Thyroid gland (tissue), 4 donors: Measurements from ENCODE around the gene ZFYVE21. TPM values are rescaled to one million over a fixed set of nuclear protein-coding genes. Genes with fewer than 3 reads are reported as not detected.

Experiments
- DNase-seq, 2 donors: peaks; one replicate each; pipeline ENCODE4 v3.0.0-alpha.2; 2019
- H3K27ac ChIP-seq, 3 donors: fragments of 200-600 bp; sonication (generic); 1 replicate in 2 of 3; 2 replicates in 1 of 3; pipeline ENCODE4 v1.5.1; 2016 to 2019; ENCODE audit warnings: mild to moderate bottlenecking in 1 of 3, moderate library complexity in 1 of 3
- H3K27me3 ChIP-seq: fragments of 200-600 bp; sonication (generic); one replicate; pipeline ENCODE4 v1.5.1; 2019
- H3K36me3 ChIP-seq, 2 donors: fragments of 200-600 bp; sonication (generic); one replicate each; pipeline ENCODE4 v1.5.1; 2016 to 2019
- H3K4me1 ChIP-seq, 2 donors: fragments of 200-600 bp; sonication (generic); one replicate each; pipeline ENCODE4 v1.5.1; 2017 to 2019
- H3K4me3 ChIP-seq, 3 donors: fragments of 200-600 bp; sonication (generic); replicated peaks in 1 of 3; 1 replicate in 2 of 3; 2 replicates in 1 of 3; pipeline ENCODE4 v1.5.1; 2016; ENCODE audit warnings: mild to moderate bottlenecking in 1 of 3
- H3K9me3 ChIP-seq: fragments of 200-600 bp; sonication (generic); one replicate; pipeline ENCODE4 v1.5.1; 2017
- POLR2A ChIP-seq, 2 donors: fragments of 450-650 bp; IDR thresholded peaks; one replicate each; pipeline ENCODE4 v1.6.1; 2017; ENCODE audit warnings: antibody characterized with exemption in 2 of 2, mild to moderate bottlenecking in 2 of 2, moderate library complexity in 1 of 2
- WGBS, 2 donors: methylation state at CpG; one replicate each; pipeline ENCODE4 v1.1.5; 2017; 5-methylcytosine and 5-hydroxymethylcytosine counted together
- intact Hi-C: fragments of 100-400 bp; cut with DNase I; formaldehyde crosslinking; loops from one replicate; pipeline ENCODE4 v1.15.1; 2023
- total RNA-seq, 4 donors: library from RNA; depleted of rRNA; stranded (reverse); fragments of >200 nt; gene quantifications; one replicate each; pipeline ENCODE4 v1.2.3, GENCODE V29; 2016
- TF ChIP-seq, protein P1 (sequence below), 6 experiments: fragments of 200-600 bp in 3 of 6; fragments of 450-650 bp in 3 of 6; sonication (generic) in 3 of 6; IDR thresholded peaks; one replicate each; pipeline ENCODE4 v1.5.1; 2016 to 2019; ENCODE audit warnings: antibody characterized with exemption in 6 of 6, mild to moderate bottlenecking in 2 of 6, inconsistent platforms in 1 of 6, moderate library complexity in 1 of 6

Gene ZFYVE21
- total RNA-seq, 4 donors from 2014 or later: 113 to 167 (median 131) TPM

DNA sequence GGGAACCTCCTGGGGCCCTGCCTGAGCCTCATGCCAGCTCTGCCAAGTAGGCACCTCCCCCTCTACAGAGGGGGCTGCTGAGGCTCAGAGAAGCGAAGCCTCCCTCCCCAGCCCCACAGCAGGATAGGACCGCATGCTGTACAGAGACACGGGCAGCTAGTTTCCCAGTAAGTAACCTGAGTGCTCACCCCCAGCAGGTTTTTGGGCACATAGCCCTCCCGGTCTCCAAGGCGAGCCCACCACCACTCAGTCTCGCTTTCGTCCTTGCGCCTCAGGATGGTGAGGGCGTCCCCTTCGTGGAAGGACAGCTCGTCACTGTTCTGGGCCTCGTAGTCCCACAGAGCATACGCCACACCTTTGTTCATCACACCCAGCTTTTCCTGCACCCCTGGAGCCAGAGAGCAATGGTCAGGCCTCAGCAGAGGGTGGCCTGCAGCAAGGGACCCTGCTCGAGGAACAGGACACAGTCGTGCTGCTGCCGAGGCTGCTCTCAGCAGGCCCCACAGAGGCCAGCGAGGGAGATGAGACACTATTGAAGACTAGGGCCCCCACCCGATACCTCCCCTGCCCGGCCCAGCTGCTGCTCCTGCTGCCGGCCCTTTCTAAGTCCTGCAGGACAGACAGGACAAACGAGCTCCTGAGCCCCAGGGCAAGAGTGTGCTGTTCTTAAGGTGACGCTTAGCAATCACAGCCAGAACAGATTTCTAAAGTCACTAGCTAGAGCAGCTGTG is 20.4 kb downstream of the ZFYVE21 start:
- peak overlapping the region; percentile 86 to 94 (median 94) for H3K27ac ChIP-seq
- no peak for DNase-seq
- peaks cover 58 to 67% of the 10 kb centered on the region in 2 donors for H3K36me3 ChIP-seq
- peaks cover 16 to 28% of the 10 kb centered on the region in 2 donors for H3K4me1 ChIP-seq
- TF ChIP-seq, protein P1, sequence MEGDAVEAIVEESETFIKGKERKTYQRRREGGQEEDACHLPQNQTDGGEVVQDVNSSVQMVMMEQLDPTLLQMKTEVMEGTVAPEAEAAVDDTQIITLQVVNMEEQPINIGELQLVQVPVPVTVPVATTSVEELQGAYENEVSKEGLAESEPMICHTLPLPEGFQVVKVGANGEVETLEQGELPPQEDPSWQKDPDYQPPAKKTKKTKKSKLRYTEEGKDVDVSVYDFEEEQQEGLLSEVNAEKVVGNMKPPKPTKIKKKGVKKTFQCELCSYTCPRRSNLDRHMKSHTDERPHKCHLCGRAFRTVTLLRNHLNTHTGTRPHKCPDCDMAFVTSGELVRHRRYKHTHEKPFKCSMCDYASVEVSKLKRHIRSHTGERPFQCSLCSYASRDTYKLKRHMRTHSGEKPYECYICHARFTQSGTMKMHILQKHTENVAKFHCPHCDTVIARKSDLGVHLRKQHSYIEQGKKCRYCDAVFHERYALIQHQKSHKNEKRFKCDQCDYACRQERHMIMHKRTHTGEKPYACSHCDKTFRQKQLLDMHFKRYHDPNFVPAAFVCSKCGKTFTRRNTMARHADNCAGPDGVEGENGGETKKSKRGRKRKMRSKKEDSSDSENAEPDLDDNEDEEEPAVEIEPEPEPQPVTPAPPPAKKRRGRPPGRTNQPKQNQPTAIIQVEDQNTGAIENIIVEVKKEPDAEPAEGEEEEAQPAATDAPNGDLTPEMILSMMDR (IDR thresholded peaks at IDR 0.05): no peak
- TF ChIP-seq POLR2A (IDR thresholded peaks at IDR 0.05): no peak
- H3K4me3 ChIP-seq: no peak overlapping the region
- no peaks in the 10 kb centered on the region for H3K27me3 ChIP-seq
- intact Hi-C loops: no loop called here
- H3K9me3 ChIP-seq: no peaks in the 10 kb centered on the region
- WGBS, 2 donors: 88 to 92% methylated on average over 17 to 19 of the region's 22 CpGs

DNA sequence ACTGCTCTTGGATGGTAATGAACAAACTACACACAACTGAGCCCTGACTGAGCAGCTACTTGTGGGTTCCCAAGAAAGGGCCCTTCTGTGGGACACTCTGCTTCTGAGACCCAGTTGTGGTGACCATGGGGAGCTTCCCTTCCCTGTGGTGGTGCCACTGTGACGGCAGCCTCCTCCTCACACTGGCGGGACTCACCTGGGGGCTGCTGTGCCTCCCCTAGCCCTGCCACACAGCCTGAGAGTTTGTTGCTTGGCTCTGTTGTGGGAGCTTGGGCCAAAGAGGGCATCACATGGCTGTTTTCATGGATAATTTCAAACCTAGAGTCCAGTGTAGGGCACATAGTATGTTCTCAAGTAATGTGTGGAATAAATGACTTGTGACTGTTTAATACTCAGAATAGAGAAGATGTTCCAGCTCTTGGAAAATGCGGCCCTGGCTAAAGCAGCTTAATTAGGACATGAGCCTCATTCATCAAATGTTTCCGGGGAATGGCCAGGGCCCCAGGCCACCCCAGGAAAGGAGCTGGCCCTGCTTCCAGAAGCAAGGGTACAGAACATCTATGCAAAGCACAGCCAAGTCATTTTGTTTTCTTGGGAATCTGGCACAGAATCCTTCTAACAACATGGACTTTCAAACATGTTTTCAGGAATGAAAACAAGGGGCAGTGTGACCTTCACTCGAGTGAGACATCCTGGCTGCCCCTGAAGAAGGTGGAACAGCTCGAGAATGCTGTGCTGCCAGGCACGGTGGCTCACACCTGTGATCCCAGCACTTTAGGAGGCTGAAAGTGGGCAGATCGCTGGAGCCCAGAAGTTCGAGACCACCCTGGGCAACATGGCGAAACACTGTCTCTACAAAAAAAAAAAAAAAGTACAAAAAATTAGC is 21.2 kb downstream of the ZFYVE21 start:
- no peaks in the 10 kb centered on the region for H3K27me3 ChIP-seq
- peaks cover 20 to 36% of the 10 kb centered on the region in 2 donors for H3K4me1 ChIP-seq
- TF ChIP-seq POLR2A (IDR thresholded peaks at IDR 0.05): peak in 1 of 2 donors; percentile 44
- TF ChIP-seq, protein P1 (IDR thresholded peaks at IDR 0.05): no peak
- peaks cover 62 to 75% of the 10 kb centered on the region in 2 donors for H3K36me3 ChIP-seq
- DNase-seq: peak; percentile 61 to 77
- 60 to 69% methylated on average over 10 of the region's 10 CpGs for WGBS, 2 donors
- H3K4me3 ChIP-seq: no peak overlapping the region
- no peaks in the 10 kb centered on the region for H3K9me3 ChIP-seq
- intact Hi-C loops: no loop called here
- peak overlapping the region; percentile 86 to 94 (median 94) for H3K27ac ChIP-seq

DNA sequence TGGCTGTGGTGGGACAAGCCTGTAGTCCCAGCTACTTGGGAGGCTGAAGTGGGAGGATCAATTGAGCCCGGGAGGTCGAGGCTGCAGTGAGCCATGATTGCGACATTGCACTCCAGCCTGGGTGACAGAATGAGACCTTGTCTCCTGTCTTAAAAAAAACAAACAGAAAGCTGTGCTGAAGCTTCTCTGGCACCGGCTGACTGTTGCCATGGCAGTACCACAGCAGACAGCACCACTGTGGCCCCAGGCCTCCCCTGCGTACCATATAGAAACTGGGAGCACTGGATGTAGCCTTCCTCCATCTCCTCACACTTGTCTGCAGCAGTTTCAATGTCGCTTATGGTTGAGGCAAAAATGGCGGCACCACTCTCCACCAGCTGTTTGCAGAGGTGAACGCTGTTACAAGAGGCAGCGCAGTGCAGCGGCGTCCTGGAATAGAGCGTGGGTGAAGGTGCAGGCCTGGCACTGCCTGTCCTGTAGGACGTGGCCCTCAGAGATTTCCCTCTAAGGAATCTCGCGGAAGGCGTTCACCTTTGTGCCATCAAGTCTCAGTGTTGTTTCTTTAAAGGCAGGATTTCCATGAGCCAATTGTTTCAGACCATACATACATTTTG is 21.9 kb downstream of the ZFYVE21 start:
- WGBS, 2 donors: 94 to 96% methylated on average over 16 of the region's 16 CpGs
- Histone ChIP-seq H3K27me3 (no peaks in the 10 kb centered on the region), H3K4me1 (peaks cover 27 to 44% of the 10 kb centered on the region in 2 donors), H3K36me3 (peaks cover 65 to 71% of the 10 kb centered on the region in 2 donors), H3K9me3 (no peaks in the 10 kb centered on the region), H3K4me3 (no peak overlapping the region), H3K27ac (peak overlapping the region; percentile 86 to 94 (median 94))
- no peak for TF ChIP-seq POLR2A (IDR thresholded peaks at IDR 0.05)
- intact Hi-C loops: no loop called here
- DNase-seq: no peak

DNA sequence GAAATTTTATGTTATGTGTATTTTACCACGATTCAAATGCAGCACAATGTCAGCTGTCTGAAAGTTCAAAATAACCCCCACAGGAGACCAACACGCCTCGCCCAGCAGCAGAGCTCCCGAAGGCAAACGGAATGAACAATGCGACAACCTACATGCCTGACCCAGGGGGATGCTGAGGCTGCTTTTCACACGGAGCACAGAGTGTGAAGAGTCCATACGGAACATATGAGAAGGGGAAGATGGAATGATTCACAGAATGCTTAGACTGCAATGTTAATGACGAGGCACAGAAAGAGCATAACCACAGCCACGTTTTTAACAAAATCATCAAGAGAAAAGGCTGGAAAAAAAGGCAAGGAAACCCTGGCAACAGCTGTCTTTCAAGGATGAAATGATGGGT is 22.6 kb downstream of the ZFYVE21 start:
- no peak for TF ChIP-seq POLR2A (IDR thresholded peaks at IDR 0.05)
- TF ChIP-seq, protein P1 (IDR thresholded peaks at IDR 0.05): no peak
- Histone ChIP-seq H3K4me1 (peaks cover 31 to 49% of the 10 kb centered on the region in 2 donors), H3K36me3 (peaks cover 61 to 65% of the 10 kb centered on the region in 2 donors), H3K9me3 (no peaks in the 10 kb centered on the region), H3K4me3 (no peak overlapping the region), H3K27me3 (no peaks in the 10 kb centered on the region), H3K27ac (peak overlapping the region in 2 of 3 donors; percentile 46 to 94)
- 85 to 91% methylated on average over 10 of the region's 10 CpGs for WGBS, 2 donors
- intact Hi-C loops: no loop called here
- DNase-seq: no peak

DNA sequence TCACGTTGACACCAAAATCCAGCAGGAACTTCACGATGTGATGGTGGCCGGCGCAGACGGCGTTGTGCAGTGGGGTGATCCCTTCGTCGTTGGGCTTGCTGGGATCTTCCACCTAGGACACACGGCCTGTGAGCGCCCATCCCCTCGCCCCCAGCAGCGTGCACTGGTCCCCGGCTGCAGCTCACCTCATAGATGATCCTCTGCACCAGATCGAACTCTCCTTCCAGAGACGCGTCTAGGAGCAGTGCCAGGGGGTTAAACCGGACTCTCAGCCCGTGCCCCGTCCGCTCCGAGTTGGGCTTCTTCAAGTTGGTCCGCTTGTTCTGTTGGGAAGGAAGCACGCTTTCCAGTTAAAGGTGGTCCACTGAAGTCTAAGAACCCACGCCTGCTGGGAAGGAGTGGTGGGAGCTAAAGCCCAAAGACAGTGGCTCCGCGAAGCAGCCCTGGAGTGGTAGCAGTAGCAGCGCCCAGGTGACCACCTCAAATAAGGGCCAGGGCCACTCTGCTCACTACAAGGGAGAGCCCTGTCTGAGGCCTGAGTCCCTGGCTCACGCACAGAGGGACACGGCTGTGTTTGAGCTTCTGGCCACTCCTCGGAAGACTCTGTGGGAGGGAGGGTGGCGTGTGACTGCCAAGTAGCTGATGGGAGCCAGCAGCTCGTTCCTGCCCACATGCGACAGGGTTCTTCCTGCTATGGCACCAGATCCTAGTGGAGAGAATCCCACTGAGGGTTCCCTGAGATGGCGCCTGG is 23.3 kb downstream of the ZFYVE21 start:
- peaks cover 38 to 56% of the 10 kb centered on the region in 2 donors for H3K4me1 ChIP-seq
- no peaks in the 10 kb centered on the region for H3K9me3 ChIP-seq
- DNase-seq: no peak
- peak overlapping the region in 2 of 3 donors; percentile 46 to 94 for H3K27ac ChIP-seq
- H3K27me3 ChIP-seq: no peaks in the 10 kb centered on the region
- TF ChIP-seq, protein P1 (IDR thresholded peaks at IDR 0.05): no peak
- TF ChIP-seq POLR2A (IDR thresholded peaks at IDR 0.05): no peak
- H3K36me3 ChIP-seq: peaks cover 54 to 58% of the 10 kb centered on the region in 2 donors
- no peak overlapping the region for H3K4me3 ChIP-seq
- WGBS, 2 donors: 93% methylated on average over 31 to 34 of the region's 34 CpGs
- intact Hi-C loops: no loop called here
